Adipose tissue (tissue), 3 donors: ENCODE measurements around the gene TERT. TPM values are rescaled to one million over a fixed set of nuclear protein-coding genes. Genes with fewer than 3 reads are reported as not detected.
"Not testable (repeated sequence)": the region's sequence is repeated elsewhere in the genome, so short reads cannot be mapped to it uniquely, and the experiment has no call there.

ENCODE experiments used
- H3K27ac ChIP-seq: one replicate; pipeline ENCODE4 v1.5.1; 2013; ENCODE audit warnings: low read depth, low read length
- WGBS, 3 donors: extraction: QIAGEN DNeasy Blood & Tissue Kit; methylation state at CpG; one replicate each; pipeline ENCODE4 v1.1.7; 2013; 5-methylcytosine and 5-hydroxymethylcytosine counted together
- polyA plus RNA-seq, 3 donors: library from polyadenylated mRNA; stranded (reverse); fragments of 200-250 nt; gene quantifications; one replicate each; pipeline ENCODE4 v1.2.3, GENCODE V29; 2013
- donor health status: healthy with polysubstance abuse.
- donor health status: Bipolar disorder and iron deficiency.
- donor health status: healthy.

TERT gene
- polyA plus RNA-seq, 3 donors: 0.02 to 0.03 TPM; not detected in 1

GRCh38 chr5:1273745-1274144 is 21.1 kb downstream of the TERT start:
- WGBS, 3 donors: 94 to 95% (median 95%) methylated on average over 18 to 20 of the region's 20 CpGs
- H3K27ac ChIP-seq: no peak overlapping the region

DNA sequence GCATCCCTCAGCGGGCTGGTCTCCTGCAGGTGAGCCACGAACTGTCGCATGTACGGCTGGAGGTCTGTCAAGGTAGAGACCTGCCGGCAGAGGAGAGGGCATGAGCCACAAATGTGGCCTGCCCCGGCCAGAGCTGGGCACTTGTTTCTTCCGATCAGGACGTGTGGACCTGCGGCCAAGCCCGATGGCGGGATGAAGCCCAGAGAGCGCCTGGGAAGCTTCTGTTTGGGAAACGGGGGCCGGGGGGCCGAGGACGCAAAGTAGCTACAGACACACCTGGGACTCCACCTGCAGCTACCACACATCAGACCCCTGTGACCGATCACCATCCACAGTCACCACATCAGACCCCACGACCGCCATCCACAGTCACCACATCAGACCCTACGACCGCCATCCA is 22.7 kb downstream of the TERT start:
- 96 to 98% (median 96%) methylated on average over 21 of the region's 21 CpGs for WGBS, 3 donors
- H3K27ac ChIP-seq: no peak overlapping the region

DNA sequence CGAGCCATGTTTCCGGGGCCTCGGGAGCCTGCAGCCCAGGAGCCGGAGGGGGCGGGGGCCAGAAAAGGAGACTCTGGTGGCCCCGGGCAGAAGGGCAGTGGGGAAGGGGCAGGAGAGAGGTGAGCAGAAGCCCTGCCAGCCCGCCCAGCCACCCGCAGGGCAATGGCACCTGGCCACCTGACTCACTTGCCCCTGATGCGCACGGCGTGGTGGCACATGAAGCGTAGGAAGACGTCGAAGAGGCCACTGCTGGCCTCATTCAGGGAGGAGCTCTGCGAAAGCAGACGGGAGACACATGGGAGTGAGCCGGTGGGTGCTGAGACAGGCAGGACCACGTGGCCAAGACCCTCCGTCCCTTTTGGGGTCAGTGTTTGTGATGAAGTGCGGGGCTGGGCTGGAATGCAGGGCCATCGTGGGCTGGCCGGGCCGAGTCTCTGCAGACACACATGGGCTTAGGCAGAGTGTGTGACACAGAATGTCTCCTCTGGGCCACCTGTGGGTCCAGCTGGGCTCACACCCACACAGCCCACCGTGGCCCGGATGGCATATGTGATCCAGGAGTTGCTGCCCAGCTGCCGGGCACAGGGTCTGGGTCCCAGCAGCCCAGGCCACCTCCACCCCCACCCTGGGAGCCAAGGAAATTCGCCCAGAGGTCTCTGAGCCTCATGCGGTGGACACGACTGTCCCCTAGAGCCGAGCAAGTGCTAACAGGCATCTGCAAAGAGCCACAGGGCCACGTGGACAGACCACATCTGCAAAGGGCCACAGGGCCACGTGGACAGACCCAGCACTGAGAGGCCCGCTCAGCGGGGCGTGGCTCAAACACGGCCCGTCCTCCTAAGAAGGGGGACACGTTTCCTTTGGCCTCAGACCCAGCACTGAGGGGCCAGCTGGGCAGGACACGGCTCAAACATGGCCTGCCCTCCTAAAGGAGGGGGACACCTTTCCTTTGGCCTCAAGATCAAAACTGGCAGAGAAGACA is 23.6 kb downstream of the TERT start:
- no peak overlapping the region for H3K27ac ChIP-seq
- 90 to 92% (median 91%) methylated on average over 39 of the region's 39 CpGs for WGBS, 3 donors

- WGBS, 3 donors: 90 to 95% (median 92%) methylated on average over 20 to 22 of the region's 22 CpGs
- H3K27ac ChIP-seq: no peak overlapping the region
Observed at GRCh38 chr5:1270426-1270825, 24.4 kb downstream of the TERT start.

GRCh38 chr5:1268666-1269065 is 26.2 kb downstream of the TERT start:
- H3K27ac ChIP-seq: no peak overlapping the region
- 79 to 90% (median 87%) methylated on average over 13 of the region's 13 CpGs for WGBS, 3 donors

DNA sequence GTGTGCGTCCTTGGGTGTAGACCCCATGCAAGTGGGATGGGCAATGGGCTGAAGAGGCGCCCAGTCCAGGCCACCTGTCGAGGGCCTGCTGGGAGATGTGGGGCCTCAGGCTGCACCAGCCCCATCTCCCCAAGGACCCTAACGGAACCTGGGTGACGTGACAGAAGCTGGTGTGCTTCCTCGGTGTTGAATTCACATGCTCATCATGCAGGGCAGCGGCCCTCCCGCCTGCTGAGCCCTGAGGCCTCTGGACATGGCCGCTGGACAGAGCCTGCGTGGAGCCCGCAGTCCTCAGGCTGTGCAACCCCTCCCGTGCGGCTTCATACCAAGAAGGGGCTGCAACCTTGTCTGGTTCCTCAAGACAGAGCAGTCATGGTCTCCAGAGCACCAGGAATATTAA is 26.8 kb downstream of the TERT start:
- WGBS, 3 donors: 87 to 90% (median 89%) methylated on average over 13 of the region's 13 CpGs
- H3K27ac ChIP-seq: no peak overlapping the region

GRCh38 chr5:1267464-1267863 is 27.4 kb downstream of the TERT start:
- WGBS, 3 donors: 81 to 95% (median 95%) methylated on average over 5 of the region's 5 CpGs
- not testable (repeated sequence) for H3K27ac ChIP-seq

- H3K27ac ChIP-seq: no peak overlapping the region
- WGBS, 3 donors: 82 to 87% (median 87%) methylated on average over 9 of the region's 9 CpGs
Observed at GRCh38 chr5:1266791-1267190, 28.1 kb downstream of the TERT start.

DNA sequence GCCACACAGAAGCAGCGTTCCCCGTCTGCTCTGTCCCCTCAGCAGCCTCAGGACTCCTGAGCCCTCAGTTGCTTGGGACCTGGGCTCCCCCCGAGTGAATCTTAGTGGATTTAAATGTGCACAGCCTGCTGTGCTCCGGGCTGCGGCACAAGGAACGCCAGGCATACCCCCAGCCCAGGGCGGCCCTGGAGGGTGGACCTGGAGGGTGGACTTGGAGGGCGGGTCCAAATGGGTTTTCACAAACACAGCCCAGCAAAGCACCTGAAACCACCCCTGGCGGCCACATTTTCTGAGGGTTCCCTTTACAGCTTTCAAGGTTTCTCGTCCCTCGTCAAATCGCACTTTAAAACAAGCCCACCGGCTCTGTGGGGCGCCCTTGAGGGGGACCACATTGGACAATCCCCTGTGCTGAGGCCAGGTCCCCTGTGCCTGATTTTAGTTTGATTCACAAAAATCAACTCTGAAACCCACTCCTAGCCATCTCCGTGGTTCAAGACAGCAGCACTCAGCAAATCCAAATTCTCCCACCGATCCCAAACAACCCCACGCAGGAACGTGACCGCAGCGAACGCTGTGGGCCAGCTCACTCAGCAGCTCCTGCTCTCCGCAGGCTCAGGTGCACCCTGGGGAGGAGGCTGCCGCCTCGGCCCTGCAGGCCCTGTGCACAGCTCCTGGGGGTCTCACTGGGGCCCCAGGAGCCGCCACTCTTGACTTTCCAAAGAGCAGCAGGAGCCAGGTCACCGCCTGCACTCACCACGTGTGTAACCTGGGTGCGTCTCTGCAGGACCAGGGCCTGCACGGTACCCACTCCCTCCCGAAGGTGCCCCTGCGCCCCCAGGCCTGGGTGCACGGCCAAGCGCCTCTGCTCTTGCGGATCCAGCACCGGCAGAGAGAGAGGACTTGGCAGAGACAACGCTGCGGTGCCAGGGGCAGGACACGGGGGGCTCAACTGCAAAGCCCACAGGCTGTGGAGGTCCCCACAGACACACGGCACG is 29.1 kb downstream of the TERT start:
- H3K27ac ChIP-seq: no peak overlapping the region
- 87 to 91% (median 90%) methylated on average over 40 of the region's 40 CpGs for WGBS, 3 donors

- no peak overlapping the region for H3K27ac ChIP-seq
- 75 to 77% (median 77%) methylated on average over 15 of the region's 15 CpGs for WGBS, 3 donors
Observed at GRCh38 chr5:1265026-1265425, 29.8 kb downstream of the TERT start.

DNA sequence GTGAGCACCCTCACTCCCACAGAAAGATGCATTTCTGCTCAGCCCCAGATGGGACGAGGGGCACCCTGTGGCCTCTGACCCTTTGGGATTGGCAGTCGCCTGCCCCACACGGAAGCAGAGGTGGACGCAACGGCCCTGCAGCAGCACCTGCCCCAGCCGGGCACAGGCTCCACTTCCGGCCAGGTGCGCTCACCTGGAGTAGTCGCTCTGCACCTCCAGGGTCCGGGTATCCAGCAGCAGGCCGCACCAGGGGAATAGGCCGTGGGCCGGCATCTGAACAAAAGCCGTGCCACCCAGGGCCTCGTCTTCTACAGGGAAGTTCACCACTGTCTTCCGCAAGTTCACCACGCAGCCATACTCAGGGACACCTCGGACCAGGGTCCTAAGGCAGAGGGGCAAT is 30.7 kb downstream of the TERT start:
- no peak overlapping the region for H3K27ac ChIP-seq
- WGBS, 3 donors: 91 to 94% (median 93%) methylated on average over 18 of the region's 18 CpGs

- 81 to 88% (median 85%) methylated on average over 1 of the region's 1 CpG for WGBS, 3 donors
- no peak overlapping the region for H3K27ac ChIP-seq
Observed at GRCh38 chr5:1262381-1262780, 32.5 kb downstream of the TERT start.

DNA sequence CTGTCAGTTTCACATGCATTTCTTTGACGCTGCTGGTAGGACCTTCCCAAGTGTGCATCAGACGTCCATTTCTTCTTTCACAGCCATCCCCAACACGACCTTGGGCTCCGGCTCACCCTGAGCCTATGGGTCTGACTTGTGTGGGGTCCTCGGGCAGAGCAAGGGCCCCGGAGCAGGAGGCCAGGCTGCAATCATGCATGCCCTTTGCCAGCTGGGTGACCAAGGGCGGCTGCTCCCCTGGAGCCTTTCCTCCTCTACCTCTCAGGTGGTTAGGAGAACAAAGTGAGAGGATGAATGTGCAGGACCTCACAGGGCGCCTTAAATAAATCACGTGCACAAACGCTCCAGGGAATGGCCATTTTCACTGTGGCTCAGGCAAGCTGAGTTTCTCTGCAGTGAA is 33.2 kb downstream of the TERT start:
- no peak overlapping the region for H3K27ac ChIP-seq
- WGBS, 3 donors: 87 to 90% (median 89%) methylated on average over 10 of the region's 10 CpGs

GRCh38 chr5:1259806-1260480 is 34.9 kb downstream of the TERT start:
- no peak overlapping the region for H3K27ac ChIP-seq
- 91 to 94% (median 94%) methylated on average over 23 of the region's 23 CpGs for WGBS, 3 donors

- 71 to 92% (median 85%) methylated on average over 10 to 13 of the region's 13 CpGs for WGBS, 3 donors
- no peak overlapping the region for H3K27ac ChIP-seq
Observed at GRCh38 chr5:1257841-1258240, 37.0 kb downstream of the TERT start.

DNA sequence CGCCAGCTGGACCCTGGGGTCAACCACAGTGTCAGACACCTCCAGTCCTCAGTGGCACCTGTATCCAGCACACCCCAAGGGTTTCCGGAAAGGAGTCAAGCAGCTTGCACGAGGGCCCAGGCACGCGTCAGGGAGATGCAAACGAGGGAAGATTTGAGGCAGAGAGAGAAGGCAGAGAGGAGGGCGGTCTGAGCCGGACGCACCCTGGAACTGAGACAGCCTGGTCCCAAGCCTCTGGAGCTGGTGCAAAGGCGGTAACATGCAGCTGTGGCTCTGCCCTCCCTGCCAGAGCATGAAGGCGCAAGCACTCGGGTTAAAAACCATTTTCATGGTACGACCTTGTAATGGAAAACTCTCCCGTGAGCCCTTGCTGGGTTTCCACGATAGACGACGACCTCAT is 37.5 kb downstream of the TERT start:
- WGBS, 3 donors: 79 to 83% (median 82%) methylated on average over 17 of the region's 17 CpGs

GRCh38 chr5:1256776-1257175 is 38.1 kb downstream of the TERT start:
- WGBS, 3 donors: 83 to 85% (median 83%) methylated on average over 23 of the region's 23 CpGs
- no peak overlapping the region for H3K27ac ChIP-seq

More for the DNA sequence above, 37.5 kb downstream of the TERT start:
- H3K27ac ChIP-seq: no peak overlapping the region

GRCh38 chr5:1255081-1255561 is 39.7 kb downstream of the TERT start:
- H3K27ac ChIP-seq: no peak overlapping the region
- WGBS, 3 donors: 63 to 73% (median 63%) methylated on average over 16 of the region's 16 CpGs
